HG02642 (cell line): ENCODE measurements around the gene NUP205.
"Not testable (repeated sequence)": the region's sequence is repeated elsewhere in the genome, so short reads cannot be mapped to it uniquely, and the experiment has no call there.

Source experiments
- ATAC-seq: cut with Tn5 transposase; IDR thresholded peaks from one replicate; pipeline ENCODE4 v1.9.1; 2021; ENCODE audit warnings: mild to moderate bottlenecking; ENCODE audit not compliant: unreplicated experiment, poor library complexity

Gene NUP205

DNA sequence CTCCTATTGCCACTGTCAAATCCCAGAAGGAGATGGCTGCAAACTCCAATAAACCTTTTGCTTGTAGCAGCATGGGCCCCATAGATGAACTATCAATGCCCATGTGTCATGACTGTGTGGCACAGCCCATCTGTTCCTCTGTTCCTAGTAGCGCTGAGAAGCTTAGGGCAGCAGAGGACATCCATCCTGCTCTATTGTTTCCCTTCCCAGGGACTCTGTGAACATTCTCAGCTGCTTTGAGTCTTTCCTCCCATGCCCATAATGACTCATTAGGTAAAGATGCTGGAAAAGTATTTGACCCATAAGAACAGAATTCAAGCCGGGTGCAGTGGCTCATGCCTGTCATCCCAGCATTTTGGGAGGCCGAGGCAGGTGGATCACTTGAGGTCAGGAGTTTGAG is 132.8 kb downstream of the NUP205 start:
- no peak for ATAC-seq

DNA sequence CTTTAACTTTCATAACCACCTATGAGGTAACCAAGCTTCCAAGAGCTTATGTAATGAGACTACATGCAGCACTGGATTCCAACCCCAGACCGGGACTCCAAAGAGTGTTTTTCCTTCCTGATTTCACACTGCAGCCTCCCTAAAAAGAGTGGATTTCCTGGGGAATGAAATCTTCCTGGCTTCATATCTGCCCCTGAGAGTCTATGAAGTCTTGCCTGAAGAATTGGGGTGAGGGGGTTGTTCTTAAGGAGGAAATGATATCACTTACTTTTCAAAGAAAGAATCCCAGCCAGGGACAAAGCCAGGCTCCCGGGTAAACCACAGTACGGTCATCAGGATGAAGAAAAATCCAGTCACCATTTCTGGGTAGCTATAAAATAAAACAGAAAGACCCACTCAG is 134.3 kb downstream of the NUP205 start:
- ATAC-seq = no peak

DNA sequence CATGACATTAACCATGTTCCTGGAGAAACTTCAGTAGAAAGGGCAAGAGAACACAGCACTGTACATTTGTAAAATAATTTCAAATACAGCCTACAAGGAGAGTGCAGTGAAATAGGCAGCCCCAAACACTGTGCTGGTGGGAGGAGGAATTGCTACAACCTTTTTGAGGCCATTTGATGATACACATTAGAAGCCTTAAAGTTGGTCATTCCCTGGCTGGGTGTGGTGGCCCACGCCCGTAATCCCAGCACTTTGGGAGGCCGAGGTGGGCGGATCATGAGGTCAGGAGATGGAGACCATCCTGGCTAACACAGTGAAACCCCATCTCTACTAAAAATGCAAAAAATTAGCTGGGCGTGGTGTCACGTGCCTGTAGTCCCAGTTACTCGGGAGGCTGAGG is 134.9 kb downstream of the NUP205 start:
- not testable (repeated sequence) for ATAC-seq

DNA sequence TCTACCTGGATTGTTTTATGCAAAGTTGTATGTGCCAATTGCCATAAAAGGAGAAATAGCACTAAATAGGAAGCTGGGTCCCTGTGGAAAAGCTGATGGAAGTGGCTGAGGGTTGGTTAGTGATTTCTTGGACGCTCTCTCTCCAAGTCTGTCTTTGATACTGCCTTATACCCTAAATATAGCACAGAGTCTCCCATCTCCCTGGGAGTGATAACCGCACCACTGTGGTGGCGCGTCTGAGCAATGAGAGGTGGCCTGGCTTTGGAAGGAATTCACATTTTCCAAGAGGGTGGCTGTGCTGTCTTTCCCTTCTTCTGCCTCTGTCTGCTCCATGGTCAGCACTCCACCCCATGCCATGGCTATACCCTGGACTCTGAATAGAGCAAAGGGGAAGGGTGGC is 135.8 kb downstream of the NUP205 start:
- no peak for ATAC-seq

DNA sequence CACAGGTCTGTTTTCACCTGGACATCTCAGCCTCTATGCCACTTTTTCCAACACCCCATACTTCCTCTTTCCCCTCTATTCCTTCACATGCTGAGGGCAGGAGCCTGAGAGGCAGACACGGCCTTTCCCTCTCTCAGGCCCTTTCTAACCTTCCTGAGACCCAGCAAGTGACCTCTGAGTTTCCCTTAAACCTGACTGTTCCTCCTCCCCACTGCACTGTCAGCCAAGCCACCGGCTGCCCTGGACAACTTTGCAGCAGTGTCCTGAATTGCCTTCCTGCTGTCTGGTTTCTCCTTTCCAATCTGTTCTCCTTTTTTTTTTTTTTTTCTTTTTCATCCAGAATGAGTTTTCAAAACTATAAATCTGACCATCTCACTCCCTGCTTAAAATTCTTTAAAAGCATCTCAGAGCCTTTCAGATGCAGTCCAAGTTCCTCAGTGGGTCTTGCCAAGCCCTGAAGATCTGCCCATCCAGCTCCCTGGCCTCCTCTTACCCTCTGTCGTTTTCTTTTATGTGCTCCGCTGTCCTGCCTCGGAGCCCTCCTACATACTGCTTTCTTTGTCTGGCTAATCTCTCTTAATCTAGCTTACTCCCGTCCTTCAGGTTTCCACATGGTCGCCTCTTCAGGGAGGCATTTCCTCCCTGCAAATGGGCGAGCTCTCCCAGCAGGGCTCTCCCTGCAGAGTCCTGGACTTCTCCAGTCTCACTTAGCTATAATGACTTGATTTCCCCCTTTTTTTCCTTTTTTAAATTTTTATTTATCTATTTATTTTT is 139.7 kb downstream of the NUP205 start:
- no peak for ATAC-seq
